B cell (primary cell): ENCODE results near the gene PEX12. TPM values are rescaled to one million over a fixed set of nuclear protein-coding genes. Genes with fewer than 3 reads are reported as not detected.

Experiments used
- ATAC-seq: fragments of 200-7000 bp; cut with Tn5 transposase; one replicate; pipeline ENCODE4 v1.10.0; 2021; ENCODE audit warnings: low read depth, mild to moderate bottlenecking, moderate number of reproducible peaks, moderate library complexity
- CTCF ChIA-PET: fragments of 350-600 bp; sonication (Branson Sonifier 250); formaldehyde crosslinking; loops from one replicate; lab custom pipeline; 2021; ENCODE audit warnings: antibody characterized with exemption, inconsistent platforms; lab: Charles Lee
- POLR2A ChIA-PET: fragments of 350-600 bp; sonication (Branson Sonifier 250); formaldehyde crosslinking; loops from one replicate; lab custom pipeline; 2021; ENCODE audit warnings: antibody characterized with exemption; lab: Charles Lee
- DNase-seq: peaks from one replicate; pipeline ENCODE4 v3.0.0; 2013
- H2AFZ ChIP-seq: 2 replicates; pipeline ENCODE4 v1.6.1; 2012; ENCODE audit warnings: mild to moderate bottlenecking, low read depth, low read length; ENCODE audit not compliant: insufficient read depth, poor library complexity, severe bottlenecking
- H3K27ac ChIP-seq, 2 donors: 1 replicate in 1 of 2; 2 replicates in 1 of 2; pipeline ENCODE4 v1.5.1; 2012 to 2013; ENCODE audit warnings: low read length in 2 of 2, mild to moderate bottlenecking in 2 of 2, moderate library complexity in 1 of 2
- H3K27me3 ChIP-seq, 4 experiments: fragments of 200-600 bp in 1 of 4; sonication (generic) in 1 of 4; replicated peaks in 1 of 4; 1 replicate in 2 of 4; 2 replicates in 2 of 4; pipeline versions ENCODE4 v1.6.1 to v1.7.0; 2013 to 2016; ENCODE audit warnings: low read length in 3 of 4, mild to moderate bottlenecking in 2 of 4, mixed read lengths in 1 of 4, moderate library complexity in 1 of 4; ENCODE audit not compliant: insufficient read depth in 4 of 4, control insufficient read depth in 3 of 4; ENCODE audit errors: control extremely low read depth in 1 of 4
- H3K36me3 ChIP-seq, 2 experiments: replicated peaks in 1 of 2; 1 replicate in 1 of 2; 2 replicates in 1 of 2; pipeline versions ENCODE4 v1.6.1 to v1.7.1; 2013; ENCODE audit warnings: low read length in 1 of 2; ENCODE audit not compliant: insufficient read depth in 2 of 2, control insufficient read depth in 1 of 2; ENCODE audit errors: control extremely low read depth in 1 of 2, extremely low read depth in 1 of 2
- H3K4me1 ChIP-seq, 2 donors: fragments of 200-600 bp in 1 of 2; sonication (generic) in 1 of 2; 1 replicate in 1 of 2; 2 replicates in 1 of 2; pipeline versions ENCODE4 v1.5.1 to v1.6.1; 2013 to 2017; ENCODE audit warnings: low read length in 2 of 2; ENCODE audit not compliant: control insufficient read depth in 2 of 2, insufficient read depth in 2 of 2
- H3K4me2 ChIP-seq: replicated peaks from 2 replicates; pipeline ENCODE3; 2012; ENCODE audit warnings: mild to moderate bottlenecking, low read depth, low read length; ENCODE audit not compliant: poor library complexity, severe bottlenecking
- H3K4me3 ChIP-seq, 5 experiments: fragments of 200-600 bp in 1 of 5; sonication (generic) in 1 of 5; 1 replicate in 3 of 5; 2 replicates in 2 of 5; pipeline versions ENCODE4 v1.5.1 to v1.7.0; 2011 to 2016; ENCODE audit warnings: low read length in 4 of 5, mild to moderate bottlenecking in 4 of 5, low read depth in 2 of 5, control low read depth in 1 of 5, moderate library complexity in 1 of 5; ENCODE audit not compliant: insufficient read depth in 1 of 5; ENCODE audit errors: control extremely low read depth in 1 of 5, extremely low read depth in 1 of 5
- H3K79me2 ChIP-seq: fragments of 200-600 bp; sonication (generic); one replicate; pipeline ENCODE4 v1.6.0; 2016; ENCODE audit warnings: low read length; ENCODE audit not compliant: control insufficient read depth, insufficient read depth
- H3K9ac ChIP-seq: fragments of 200-600 bp; sonication (generic); 2 replicates; pipeline ENCODE4 v1.6.1; 2017; ENCODE audit warnings: mild to moderate bottlenecking, low read length, moderate library complexity
- H3K9me3 ChIP-seq, 3 donors: one replicate each; pipeline versions ENCODE4 v1.6.1 to v1.7.1; 2013; ENCODE audit warnings: low read length in 2 of 3; ENCODE audit not compliant: control insufficient read depth in 2 of 3, insufficient read depth in 1 of 3; ENCODE audit errors: control extremely low read depth in 1 of 3
- H4K20me1 ChIP-seq: 2 replicates; pipeline ENCODE4 v1.6.0; 2012; ENCODE audit warnings: mild to moderate bottlenecking, low read length; ENCODE audit not compliant: insufficient read depth, control insufficient read depth, poor library complexity, severe bottlenecking
- H3K27ac Mint-ChIP-seq: one replicate; pipeline ENCODE4 v1.8.0; 2021; ENCODE audit warnings: mixed read lengths
- H3K27me3 Mint-ChIP-seq: one replicate; pipeline ENCODE4 v1.8.0; 2021; ENCODE audit warnings: mixed read lengths
- H3K4me1 Mint-ChIP-seq: one replicate; pipeline ENCODE4 v1.8.0; 2021; ENCODE audit warnings: mixed read lengths
- H3K4me3 Mint-ChIP-seq: one replicate; pipeline ENCODE4 v1.8.0; 2021; ENCODE audit warnings: mixed read lengths
- H3K9me3 Mint-ChIP-seq: one replicate; pipeline ENCODE4 v1.8.0; 2022; ENCODE audit warnings: mixed read lengths; ENCODE audit not compliant: insufficient read depth
- CTCF ChIP-seq: fragments of 200-600 bp; IDR thresholded peaks from one replicate; pipeline ENCODE4 v1.8.0; 2022; ENCODE audit warnings: antibody characterized with exemption, mild to moderate bottlenecking
- EZH2 ChIP-seq: IDR thresholded peaks from 2 replicates; pipeline ENCODE4 v1.6.1; 2012; ENCODE audit warnings: borderline replicate concordance, low read depth, mild to moderate bottlenecking, moderate library complexity, low read length; ENCODE audit not compliant: insufficient read depth, poor library complexity, severe bottlenecking
- WGBS: methylation state at CpG from one replicate; pipeline ENCODE4 v1.1.5; 2013; ENCODE audit warnings: missing lambda C conversion rate; ENCODE audit not compliant: insufficient coverage; 5-methylcytosine and 5-hydroxymethylcytosine counted together
- intact Hi-C: fragments of 100-400 bp; cut with micrococcal nuclease; formaldehyde crosslinking; loops from one replicate; pipeline ENCODE4 v1.10.0; 2022
- polyA plus RNA-seq: library from polyadenylated mRNA; depleted of rRNA; stranded (reverse); fragments of >200 nt; gene quantifications from 2 replicates; pipeline ENCODE4 v1.2.3, GENCODE V29; 2012
- total RNA-seq, 2 donors: library from RNA; stranded (reverse); fragments of 120-200 nt in 1 of 2; gene quantifications; 1 replicate in 1 of 2; 2 replicates in 1 of 2; pipeline versions ENCODE4 v1.2.3 to v1.2.4, GENCODE V29; 2013 to 2022

The PEX12 gene
- total and polyA plus RNA-seq, 2 donors (not counting 1 experiment from before 2014, with no cell fraction given): 2.6 to 5.1 TPM

GRCh38 chr17:35560703-35561102, 17.7 kb downstream of the PEX12 start, which contains the start of gene SLFN14:
TSS of gene SLFN14 (minus strand) at chr17:35560819. CDS start at chr17:35558062, 2,757 bp downstream.
- Mint-ChIP-seq H3K9me3 (no peaks in the 10 kb centered on the region), H3K4me3 (no peak within 1 kb of the TSS), H3K27me3 (peaks cover 30% of the 10 kb centered on the region), H3K27ac (no peak within 1 kb of the TSS), H3K4me1 (no peaks in the 10 kb centered on the region)
- Histone ChIP-seq H2AFZ (no peak within 1 kb of the TSS), H3K36me3 (no peaks in the 10 kb centered on the region), H3K4me1 (no peaks in the 10 kb centered on the region), H3K27me3 (peaks cover 0 to 12% (median 0%) of the 10 kb centered on the region in 4 experiments), H3K9ac (no peak within 1 kb of the TSS), H3K9me3 (no peaks in the 10 kb centered on the region), H4K20me1 (no peaks in the 10 kb centered on the region), H3K79me2 (no peaks in the 10 kb centered on the region), H3K4me2 (no peak within 1 kb of the TSS), H3K27ac (no peak within 1 kb of the TSS), H3K4me3 (no peak within 1 kb of the TSS)
- no peak for TF ChIP-seq EZH2
- no peak for TF ChIP-seq CTCF
- CTCF ChIA-PET: no interaction called here
- POLR2A ChIA-PET: no interaction called here
- DNase-seq (no peak), ATAC-seq (no peak)
- intact Hi-C loops: no loop called here
- no CpG with 5 or more reads among the region's 3 CpGs for WGBS

GRCh38 chr17:35559495-35560210, 18.7 kb downstream of the PEX12 start:
- intact Hi-C loops: no loop called here

More at GRCh38 chr17:35559495-35560210, 18.7 kb downstream of the PEX12 start:
- no CpG with 5 or more reads among the region's 2 CpGs for WGBS
- Histone ChIP-seq H3K27ac (no peak overlapping the region), H3K4me1 (no peaks in the 10 kb centered on the region), H3K36me3 (no peaks in the 10 kb centered on the region), H3K4me2 (no peak overlapping the region), H4K20me1 (no peaks in the 10 kb centered on the region), H2AFZ (no peak overlapping the region), H3K27me3 (peaks cover 0 to 14% (median 0%) of the 10 kb centered on the region in 4 experiments), H3K79me2 (no peaks in the 10 kb centered on the region), H3K4me3 (no peak overlapping the region), H3K9ac (no peak overlapping the region), H3K9me3 (no peaks in the 10 kb centered on the region)
- ATAC-seq (no peak), DNase-seq (no peak)
- no peak overlapping the region for H3K4me3 Mint-ChIP-seq
- ChIA-PET POLR2A (no interaction called here), CTCF (no interaction called here)
- no peaks in the 10 kb centered on the region for H3K4me1 Mint-ChIP-seq
- H3K27ac Mint-ChIP-seq: no peak overlapping the region
- TF ChIP-seq CTCF: no peak
- no peak for TF ChIP-seq EZH2
- H3K27me3 Mint-ChIP-seq: peaks cover 36% of the 10 kb centered on the region
- no peaks in the 10 kb centered on the region for H3K9me3 Mint-ChIP-seq
